Effector memory CD8-positive, alpha-beta T cell (primary cell): Measurements from ENCODE around the gene KDM1A.

Source experiments
- ATAC-seq: fragments of 150-1000 bp; cut with Tn5 transposase; replicated peaks from 2 replicates; pipeline ENCODE4 v1.10.0; 2021; ENCODE audit warnings: mild to moderate bottlenecking, moderate library complexity
- DNase-seq, 3 experiments: peaks; one replicate each; pipeline ENCODE4 v3.0.0; 2021
- H3K27ac Mint-ChIP-seq, 2 donors: one replicate each; pipeline ENCODE4 v1.8.0; 2022; ENCODE audit warnings: mild to moderate bottlenecking in 2 of 2, mixed read lengths in 2 of 2, moderate library complexity in 2 of 2
- H3K27me3 Mint-ChIP-seq, 2 donors: one replicate each; pipeline ENCODE4 v1.8.0; 2022; ENCODE audit warnings: mixed read lengths in 2 of 2
- H3K36me3 Mint-ChIP-seq: one replicate; pipeline ENCODE4 v1.8.0; 2022; ENCODE audit warnings: mild to moderate bottlenecking, moderate library complexity, mixed read lengths; ENCODE audit not compliant: insufficient read depth
- H3K4me1 Mint-ChIP-seq, 2 donors: one replicate each; pipeline ENCODE4 v1.8.0; 2022; ENCODE audit warnings: low read depth in 2 of 2, mixed read lengths in 2 of 2
- H3K4me3 Mint-ChIP-seq, 2 donors: one replicate each; pipeline ENCODE4 v1.8.0; 2022; ENCODE audit warnings: mild to moderate bottlenecking in 2 of 2, mixed read lengths in 2 of 2, moderate library complexity in 2 of 2
- H3K9me3 Mint-ChIP-seq, 2 donors: one replicate each; pipeline ENCODE4 v1.8.0; 2022; ENCODE audit warnings: mixed read lengths in 2 of 2

KDM1A gene

GRCh38 chr1:23114424-23115079 lies 95.3 kb downstream of the KDM1A start:
- Mint-ChIP-seq H3K9me3 (no peaks in the 10 kb centered on the region), H3K27me3 (no peaks in the 10 kb centered on the region), H3K4me3 (no peak overlapping the region), H3K36me3 (peaks cover 48% of the 10 kb centered on the region), H3K4me1 (peaks cover 47 to 51% of the 10 kb centered on the region in 2 donors), H3K27ac (no peak overlapping the region)
- DNase-seq (no peak), ATAC-seq (no peak)

- DNase-seq (no peak), ATAC-seq (no peak)
- peak overlapping the region; percentile 4 to 13 for H3K4me3 Mint-ChIP-seq
- H3K4me1 Mint-ChIP-seq = peaks cover 46 to 47% of the 10 kb centered on the region in 2 donors
- H3K36me3 Mint-ChIP-seq = peaks cover 42% of the 10 kb centered on the region
- H3K27me3 Mint-ChIP-seq = no peaks in the 10 kb centered on the region
- no peaks in the 10 kb centered on the region for H3K9me3 Mint-ChIP-seq
- peak overlapping the region in 1 of 2 donors; percentile 75 for H3K27ac Mint-ChIP-seq
Measured at GRCh38 chr1:23116216-23116836, 97.1 kb downstream of the KDM1A start.

GRCh38 chr1:23116921-23117699 lies 97.8 kb downstream of the KDM1A start:
- peak overlapping the region; percentile 34 to 49 for H3K4me3 Mint-ChIP-seq
- no peaks in the 10 kb centered on the region for H3K27me3 Mint-ChIP-seq

GRCh38 chr1:23118407-23118806 lies 99.1 kb downstream of the KDM1A start:
- H3K4me3 Mint-ChIP-seq = peak overlapping the region; percentile 78 to 86
- ATAC-seq (no peak), DNase-seq (no peak)
- H3K27me3 Mint-ChIP-seq = no peaks in the 10 kb centered on the region
- peaks cover 32 to 34% of the 10 kb centered on the region in 2 donors for H3K4me1 Mint-ChIP-seq
- peaks cover 37% of the 10 kb centered on the region for H3K36me3 Mint-ChIP-seq
- H3K27ac Mint-ChIP-seq = peak overlapping the region; percentile 97 to 98
- no peaks in the 10 kb centered on the region for H3K9me3 Mint-ChIP-seq

More at GRCh38 chr1:23116921-23117699, 97.8 kb downstream of the KDM1A start:
- DNase-seq = no peak
- H3K4me1 Mint-ChIP-seq = peaks cover 39 to 40% of the 10 kb centered on the region in 2 donors
- peaks cover 38% of the 10 kb centered on the region for H3K36me3 Mint-ChIP-seq
- no peak for ATAC-seq
- H3K27ac Mint-ChIP-seq = peak overlapping the region; percentile 71 to 75
- H3K9me3 Mint-ChIP-seq = no peaks in the 10 kb centered on the region

GRCh38 chr1:23118957-23119792 lies 99.9 kb downstream of the KDM1A start:
- ATAC-seq = peak; percentile 88
- H3K9me3 Mint-ChIP-seq = no peaks in the 10 kb centered on the region
- H3K4me3 Mint-ChIP-seq = peak overlapping the region; percentile 78 to 86

GRCh38 chr1:23120383-23120782 lies 101.1 kb downstream of the KDM1A start:
- Mint-ChIP-seq H3K27ac (peak overlapping the region; percentile 97 to 98), H3K36me3 (peaks cover 28% of the 10 kb centered on the region), H3K27me3 (no peaks in the 10 kb centered on the region), H3K4me3 (peak overlapping the region; percentile 37 to 47), H3K4me1 (peaks cover 37 to 53% of the 10 kb centered on the region in 2 donors), H3K9me3 (no peaks in the 10 kb centered on the region)
- no peak for ATAC-seq
- no peak for DNase-seq

More at GRCh38 chr1:23118957-23119792, 99.9 kb downstream of the KDM1A start:
- H3K27me3 Mint-ChIP-seq = no peaks in the 10 kb centered on the region
- DNase-seq = peak; percentile 52 to 64 (median 56)
- peaks cover 31% of the 10 kb centered on the region for H3K36me3 Mint-ChIP-seq
- peak overlapping the region; percentile 97 to 98 for H3K27ac Mint-ChIP-seq
- H3K4me1 Mint-ChIP-seq = peaks cover 31 to 41% of the 10 kb centered on the region in 2 donors

- H3K9me3 Mint-ChIP-seq = no peaks in the 10 kb centered on the region
- H3K36me3 Mint-ChIP-seq = peaks cover 25% of the 10 kb centered on the region
- no peak for ATAC-seq
- peaks cover 26 to 43% of the 10 kb centered on the region in 2 donors for H3K4me1 Mint-ChIP-seq
- no peaks in the 10 kb centered on the region for H3K27me3 Mint-ChIP-seq
- DNase-seq = no peak
- no peak overlapping the region for H3K4me3 Mint-ChIP-seq
- H3K27ac Mint-ChIP-seq = no peak overlapping the region
Measured at GRCh38 chr1:23122023-23122748, 102.9 kb downstream of the KDM1A start.

- DNase-seq (no peak), ATAC-seq (no peak)
- Mint-ChIP-seq H3K27ac (no peak overlapping the region), H3K4me1 (peaks cover 24 to 37% of the 10 kb centered on the region in 2 donors), H3K4me3 (no peak overlapping the region), H3K27me3 (no peaks in the 10 kb centered on the region), H3K36me3 (peaks cover 25% of the 10 kb centered on the region), H3K9me3 (no peaks in the 10 kb centered on the region)
Measured at GRCh38 chr1:23122796-23123195, 103.5 kb downstream of the KDM1A start.

- ATAC-seq = no peak
- Mint-ChIP-seq H3K27me3 (no peaks in the 10 kb centered on the region), H3K36me3 (peaks cover 22% of the 10 kb centered on the region), H3K4me1 (peaks cover 24 to 36% of the 10 kb centered on the region in 2 donors), H3K9me3 (no peaks in the 10 kb centered on the region), H3K4me3 (no peak overlapping the region), H3K27ac (no peak overlapping the region)
- no peak for DNase-seq
Measured at GRCh38 chr1:23123528-23123927, 104.3 kb downstream of the KDM1A start.

- ATAC-seq (no peak), DNase-seq (no peak)
- Mint-ChIP-seq H3K4me3 (no peak overlapping the region), H3K27me3 (no peaks in the 10 kb centered on the region), H3K27ac (peak overlapping the region in 1 of 2 donors; percentile 31), H3K4me1 (peaks cover 16 to 27% of the 10 kb centered on the region in 2 donors), H3K36me3 (peaks cover 14% of the 10 kb centered on the region), H3K9me3 (no peaks in the 10 kb centered on the region)
Measured at GRCh38 chr1:23124259-23125026, 105.2 kb downstream of the KDM1A start.

- DNase-seq (no peak), ATAC-seq (no peak)
- Mint-ChIP-seq H3K36me3 (peaks cover 8% of the 10 kb centered on the region), H3K27me3 (no peaks in the 10 kb centered on the region), H3K27ac (no peak overlapping the region), H3K4me3 (no peak overlapping the region), H3K9me3 (no peaks in the 10 kb centered on the region), H3K4me1 (peaks cover 10 to 21% of the 10 kb centered on the region in 2 donors)
Measured at GRCh38 chr1:23125489-23125888, 106.2 kb downstream of the KDM1A start.

- Mint-ChIP-seq H3K9me3 (no peaks in the 10 kb centered on the region), H3K27me3 (no peaks in the 10 kb centered on the region), H3K4me3 (no peak overlapping the region), H3K36me3 (peaks cover 8% of the 10 kb centered on the region), H3K27ac (peak overlapping the region; percentile 21 to 74), H3K4me1 (peaks cover 9 to 23% of the 10 kb centered on the region in 2 donors)
- ATAC-seq (no peak), DNase-seq (no peak)
Measured at GRCh38 chr1:23126200-23126599, 106.9 kb downstream of the KDM1A start.
